Stimulated activated CD8-positive, alpha-beta memory T cell treated with anti-CD3 and anti-CD28 coated beads, Interleukin-7, amount 100 ng/mL, for 1 hour (primary cell): ENCODE results near the gene CADM1.

ENCODE experiments used
- DNase-seq, 2 donors: peaks; one replicate each; pipeline ENCODE4 v3.0.0-alpha.2; 2020; ENCODE audit warnings: low read depth in 2 of 2

Gene CADM1

GRCh38 chr11:115244758-115245157 is 259.5 kb downstream of the CADM1 start:
- DNase-seq, result no peak

- no peak for DNase-seq
Measured at GRCh38 chr11:115244296-115244695, 259.9 kb downstream of the CADM1 start.

GRCh38 chr11:115242982-115243381 is 261.2 kb downstream of the CADM1 start:
- no peak for DNase-seq

GRCh38 chr11:115241899-115242298 is 262.3 kb downstream of the CADM1 start:
- DNase-seq, result no peak

GRCh38 chr11:115238791-115239190 is 265.4 kb downstream of the CADM1 start:
- no peak for DNase-seq

GRCh38 chr11:115238086-115238485 is 266.1 kb downstream of the CADM1 start:
- DNase-seq, result no peak

GRCh38 chr11:115237578-115237977 is 266.6 kb downstream of the CADM1 start:
- DNase-seq, result no peak

- DNase-seq, result no peak
Measured at GRCh38 chr11:115234794-115235193, 269.4 kb downstream of the CADM1 start.

- DNase-seq, result no peak
Measured at GRCh38 chr11:115226556-115226955, 277.7 kb downstream of the CADM1 start.

- no peak for DNase-seq
Measured at GRCh38 chr11:115224551-115224950, 279.7 kb downstream of the CADM1 start.

GRCh38 chr11:115222863-115223530 is 281.2 kb downstream of the CADM1 start:
- no peak for DNase-seq

GRCh38 chr11:115222218-115222862 is 281.9 kb downstream of the CADM1 start:
- DNase-seq, result no peak

GRCh38 chr11:115221461-115222069 is 282.6 kb downstream of the CADM1 start:
- DNase-seq, result no peak

GRCh38 chr11:115220911-115221310 is 283.3 kb downstream of the CADM1 start:
- DNase-seq, result no peak

GRCh38 chr11:115220423-115220822 is 283.8 kb downstream of the CADM1 start:
- no peak for DNase-seq

- DNase-seq, result no peak
Measured at GRCh38 chr11:115219376-115219775, 284.8 kb downstream of the CADM1 start.

- no peak for DNase-seq
Measured at GRCh38 chr11:115217726-115218311, 286.4 kb downstream of the CADM1 start.

GRCh38 chr11:115215694-115216617 is 288.3 kb downstream of the CADM1 start:
- DNase-seq, result no peak

- no peak for DNase-seq
Measured at GRCh38 chr11:115214644-115215234, 289.5 kb downstream of the CADM1 start.

GRCh38 chr11:115213007-115213406 is 291.2 kb downstream of the CADM1 start:
- no peak for DNase-seq

- no peak for DNase-seq
Measured at GRCh38 chr11:115208808-115209259, 295.4 kb downstream of the CADM1 start.
